Daoy (cell line): ENCODE measurements around the gene CEBPE. TPM values are rescaled to one million over a fixed set of nuclear protein-coding genes. Genes with fewer than 3 reads are reported as not detected.

ENCODE experiments used
- DNase-seq: peaks from one replicate; pipeline ENCODE4 v3.0.0-alpha.2; 2015; ENCODE audit warnings: low read depth
- total RNA-seq: library from RNA; depleted of rRNA; stranded (reverse); fragments of >200 nt; shearing (Covaris generic); gene quantifications from 2 replicates; pipeline ENCODE4 v1.2.3, GENCODE V29; 2014

Gene CEBPE
- total RNA-seq, 1 experiment from 2014 or later: not detected

GRCh38 chr14:23102801-23103200 lies 16.3 kb downstream of the CEBPE start:
- DNase-seq: no peak

DNA sequence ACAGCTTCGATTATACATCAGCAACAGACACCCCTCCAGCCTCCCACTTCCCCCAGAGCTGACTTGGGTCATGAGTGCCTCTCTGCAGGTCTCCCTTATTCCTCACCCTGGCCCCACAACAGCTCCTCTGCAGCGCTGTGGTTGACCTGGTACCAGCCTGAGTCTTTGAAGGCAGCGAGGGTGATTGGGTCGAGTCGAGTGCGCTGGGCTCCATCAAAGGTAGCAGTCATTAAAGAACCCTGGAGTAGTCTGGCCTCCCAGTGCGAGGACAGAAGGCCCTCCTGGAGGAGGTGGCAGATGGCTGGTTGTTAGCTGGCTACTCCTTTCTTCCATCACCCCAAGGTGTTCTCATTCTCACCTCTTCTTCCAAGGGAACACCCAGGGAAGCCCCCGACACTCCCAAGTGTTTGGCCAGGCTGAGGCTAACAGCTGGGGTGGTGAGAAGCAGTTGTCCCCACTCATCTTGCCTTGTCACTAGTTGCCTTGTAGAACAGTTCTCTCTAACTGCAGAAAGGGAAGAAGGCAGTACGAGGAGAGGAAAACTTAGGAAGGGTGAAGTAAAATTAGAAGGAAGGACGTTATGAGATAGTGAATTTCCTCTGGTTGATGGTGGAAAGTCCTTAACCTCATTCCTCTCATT lies 16.9 kb downstream of the CEBPE start:
- no peak for DNase-seq

DNA sequence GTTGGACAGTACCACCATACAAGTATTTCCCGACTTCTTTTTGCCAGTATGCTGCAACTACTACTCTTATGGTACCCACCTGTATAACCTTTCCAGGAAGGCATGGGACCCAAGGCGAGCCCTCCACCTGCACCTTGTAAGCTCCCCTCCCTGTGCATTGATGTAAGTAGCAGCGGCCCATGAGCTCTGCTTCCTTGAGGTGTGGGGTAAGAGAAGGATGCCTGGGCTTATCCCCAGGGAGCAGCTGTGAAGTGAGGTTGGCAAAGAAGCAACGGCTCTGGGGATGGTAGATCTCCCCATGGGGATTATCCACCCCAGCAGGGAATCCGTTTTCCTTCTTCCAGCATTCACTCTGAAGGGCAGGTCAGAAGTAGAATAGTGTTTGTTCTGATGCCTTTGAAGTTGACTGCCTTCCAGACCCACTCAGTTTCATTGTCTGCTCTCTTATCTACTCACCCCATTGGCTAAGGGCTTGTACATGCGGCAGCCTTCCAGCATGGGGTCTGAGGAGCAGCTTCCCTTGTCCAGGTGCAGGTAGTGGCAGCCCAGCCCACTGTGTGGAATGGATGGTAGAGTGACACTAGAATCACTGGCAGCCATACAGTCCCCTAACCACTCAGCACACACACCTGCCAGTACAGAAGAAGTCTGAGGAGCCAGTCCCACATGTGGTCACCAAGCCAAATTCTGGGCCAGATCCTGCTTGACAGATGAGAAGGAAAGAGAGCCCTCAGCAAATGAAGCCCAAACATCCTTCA lies 17.7 kb downstream of the CEBPE start:
- DNase-seq: no peak

GRCh38 chr14:23099212-23099861 lies 19.7 kb downstream of the CEBPE start:
- DNase-seq: no peak

DNA sequence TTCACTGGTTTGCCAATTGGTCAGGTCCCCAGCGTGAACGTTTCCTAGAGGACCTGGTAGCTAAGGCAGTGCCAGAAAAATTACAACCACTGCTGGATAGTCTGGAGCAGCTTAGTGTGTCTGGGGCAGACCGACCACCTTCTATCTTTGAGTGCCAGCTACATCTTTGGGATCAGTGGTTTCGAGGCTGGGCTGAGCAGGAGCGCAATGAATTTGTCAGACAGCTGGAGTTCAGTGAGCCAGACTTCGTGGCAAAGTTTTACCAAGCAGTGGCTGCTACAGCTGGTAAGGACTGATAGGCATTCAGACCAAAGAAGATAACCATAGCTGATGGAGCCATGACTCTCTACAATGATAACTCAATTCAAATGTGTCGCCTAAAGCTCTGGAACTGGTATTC lies 21.3 kb downstream of the CEBPE start:
- DNase-seq: no peak

- peak; percentile 99 for DNase-seq
These were observed 23.6 kb downstream of the CEBPE start, which contains the start of gene C14orf119 for GRCh38 chr14:23095196-23096108. C14orf119 (plus strand) TSS chr14:23095505; CDS start chr14:23097659, 2,154 bp downstream.

DNA sequence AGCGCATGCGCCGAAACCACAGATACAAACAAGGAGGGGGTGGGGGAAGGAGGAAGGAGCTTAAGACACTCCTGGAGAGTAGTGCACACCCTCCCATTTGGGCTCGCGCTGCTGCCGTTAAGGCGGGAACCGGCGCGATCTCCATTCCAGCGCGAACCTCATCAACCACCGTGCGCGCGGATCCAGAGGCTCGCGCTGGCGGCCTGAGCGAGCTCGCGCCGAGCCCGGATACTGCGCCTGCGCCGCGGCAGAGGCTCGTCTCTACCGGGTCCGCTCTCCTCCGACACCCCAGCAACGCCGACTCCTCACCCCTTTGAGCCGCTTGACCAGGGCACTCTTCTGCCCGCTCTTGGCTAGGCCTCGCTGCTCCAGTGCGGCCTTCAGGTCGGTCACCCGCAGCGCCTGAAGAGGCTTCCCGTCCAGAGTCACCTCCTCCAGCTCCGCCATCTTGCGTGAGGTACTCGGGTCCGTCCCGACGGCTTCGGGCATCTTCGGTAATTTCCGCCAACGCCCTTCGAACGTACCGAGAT lies 24.3 kb downstream of the CEBPE start, which contains the start of gene ACIN1:
Gene ACIN1 (minus strand): TSS at position 471 of the 530 bp plus-strand sequence. CDS start 24 bp downstream, at position 447.
- DNase-seq: peak; percentile 90

DNA sequence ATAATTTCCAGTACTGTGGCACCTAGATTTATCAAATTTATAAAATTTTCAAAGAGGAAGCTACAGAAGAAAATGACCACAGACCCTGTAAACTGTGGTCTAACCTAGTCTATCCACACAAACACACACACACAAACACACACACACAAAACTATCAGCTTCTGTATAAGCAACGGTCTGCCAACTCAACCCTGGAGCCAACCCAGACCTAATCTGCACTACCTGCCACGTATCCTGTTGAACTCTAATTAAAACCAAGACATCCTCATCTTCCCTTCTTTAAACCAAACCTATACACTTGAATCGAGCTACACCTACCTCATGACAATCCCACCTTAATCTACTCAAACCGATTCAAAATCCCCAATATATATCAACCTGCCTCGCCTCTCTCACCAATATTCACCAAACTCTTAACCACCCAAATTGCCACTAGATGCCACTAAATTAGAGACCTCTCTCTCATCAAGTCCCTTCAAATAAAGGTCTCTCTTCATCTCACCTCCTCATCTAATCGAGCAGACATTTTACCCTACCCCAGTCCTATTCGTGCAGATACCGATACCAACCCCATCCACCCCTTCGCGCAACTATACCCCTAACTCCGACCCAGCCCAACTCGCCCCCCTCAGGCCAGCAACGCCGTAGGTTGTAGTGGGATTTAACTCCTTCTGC lies 24.9 kb downstream of the CEBPE start:
- DNase-seq: no peak

GRCh38 chr14:23093526-23093925 lies 25.5 kb downstream of the CEBPE start:
- no peak for DNase-seq

DNA sequence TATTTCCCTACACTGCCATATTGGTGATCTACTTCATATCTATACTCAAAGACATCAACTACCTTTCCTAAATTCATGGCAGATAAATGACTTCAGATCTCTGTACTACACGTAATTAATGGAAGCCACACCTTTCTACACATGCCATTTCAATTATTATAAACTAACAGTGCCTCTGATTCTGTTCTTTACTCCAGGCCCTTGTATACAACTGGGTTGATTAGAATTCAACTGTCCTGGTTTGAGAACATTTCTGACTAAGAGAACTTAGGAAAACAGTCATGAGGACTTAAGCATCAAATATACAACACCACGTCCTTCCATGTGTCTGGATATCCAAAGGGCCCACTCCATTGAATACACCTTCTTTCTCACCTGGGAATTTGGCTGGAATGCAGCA lies 26.0 kb downstream of the CEBPE start:
- no peak for DNase-seq

- no peak for DNase-seq
These were observed 27.5 kb downstream of the CEBPE start for GRCh38 chr14:23091294-23092225.

DNA sequence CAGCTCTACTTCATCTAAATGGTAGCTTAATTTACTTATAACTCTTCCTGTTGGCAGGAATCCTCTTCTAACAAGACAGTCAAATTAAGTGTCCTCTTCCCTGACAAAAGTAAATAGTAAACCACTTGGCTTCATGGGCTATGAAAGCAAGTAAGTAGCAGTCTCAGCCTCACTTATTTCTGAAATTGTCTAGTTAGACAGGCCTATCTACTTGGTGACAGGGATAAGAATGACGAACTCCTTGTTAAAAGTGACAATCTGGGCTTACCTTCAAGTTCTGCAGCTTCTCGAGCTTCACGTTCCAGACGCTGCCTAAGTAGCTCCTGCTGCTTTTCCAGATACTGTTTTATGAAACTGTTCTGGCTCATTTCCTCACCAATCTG lies 28.8 kb downstream of the CEBPE start:
- DNase-seq: no peak

DNA sequence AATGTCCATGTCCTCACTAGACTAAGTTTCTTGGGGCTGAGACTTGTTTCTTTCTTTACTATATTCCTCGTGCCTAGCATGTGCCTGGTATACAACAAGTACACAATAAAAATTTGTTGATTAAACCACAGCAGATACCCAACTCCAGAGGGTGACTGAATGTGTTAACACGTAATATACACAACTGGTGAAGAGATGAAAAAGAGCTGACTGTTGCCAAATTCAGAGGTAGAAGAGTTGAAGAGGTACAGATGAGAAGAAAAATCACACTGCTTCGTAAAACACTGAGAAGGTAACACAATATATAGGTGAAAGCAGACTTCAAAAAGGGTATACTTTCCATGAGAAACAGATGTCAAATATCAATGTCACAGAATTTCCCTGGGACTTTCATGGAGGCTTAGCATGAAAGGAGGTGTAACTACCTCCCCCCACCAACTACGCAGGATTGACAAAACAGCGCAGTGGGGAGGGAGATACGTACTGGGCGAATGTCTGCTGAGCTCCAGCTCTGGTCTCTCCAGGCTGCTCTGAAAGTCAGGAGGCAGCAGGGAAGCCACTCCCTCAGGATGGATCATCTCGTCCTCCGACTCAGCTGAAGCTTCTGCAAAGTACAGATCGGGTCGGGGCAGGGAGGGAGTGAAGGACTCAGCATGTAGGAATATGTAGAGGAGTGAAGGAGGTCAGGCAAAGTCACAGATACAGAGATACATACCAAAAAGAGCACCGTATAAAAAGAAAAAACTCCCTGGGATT lies 29.4 kb downstream of the CEBPE start:
- DNase-seq: no peak

- DNase-seq: no peak
These were observed 32.5 kb downstream of the CEBPE start for GRCh38 chr14:23086565-23086964.

DNA sequence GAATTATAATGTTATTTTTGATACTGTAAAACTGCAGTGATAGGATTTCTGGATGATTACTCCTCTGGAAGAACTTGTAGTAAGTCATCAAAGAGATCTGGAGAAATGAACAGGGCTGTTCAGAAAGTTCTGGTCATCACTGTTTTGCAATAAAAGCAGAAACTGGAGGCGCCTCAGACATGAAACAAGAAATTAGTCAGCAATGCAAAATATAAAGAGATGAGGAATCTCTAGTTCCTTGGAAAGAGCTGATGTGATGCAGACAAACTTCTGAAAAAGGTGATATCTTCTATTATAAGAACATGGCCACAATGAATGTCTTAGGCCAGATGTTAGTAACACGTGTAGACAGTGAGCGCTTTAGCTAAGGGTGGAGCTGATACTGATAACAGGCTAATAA lies 33.6 kb downstream of the CEBPE start:
- DNase-seq: no peak

DNA sequence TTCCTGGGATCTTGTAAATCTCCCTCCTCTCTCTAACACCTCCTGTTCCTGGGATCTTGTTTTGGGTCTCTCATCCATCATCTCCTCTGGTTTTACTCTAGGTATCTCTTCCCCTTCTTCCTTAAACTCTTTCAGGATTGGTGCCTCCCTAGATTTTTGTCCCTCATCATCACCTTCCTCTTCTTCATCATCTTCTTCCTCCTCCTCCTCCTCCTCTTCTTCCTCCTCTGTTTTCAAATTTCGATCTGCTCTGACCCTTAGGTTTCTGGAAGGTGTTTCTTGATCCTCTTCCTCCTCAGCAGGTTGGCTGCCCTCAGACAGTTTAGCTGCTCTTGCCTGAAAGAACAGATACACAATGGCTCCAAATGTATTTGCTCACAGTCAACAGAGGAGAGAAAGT lies 38.6 kb downstream of the CEBPE start:
- DNase-seq: no peak

DNA sequence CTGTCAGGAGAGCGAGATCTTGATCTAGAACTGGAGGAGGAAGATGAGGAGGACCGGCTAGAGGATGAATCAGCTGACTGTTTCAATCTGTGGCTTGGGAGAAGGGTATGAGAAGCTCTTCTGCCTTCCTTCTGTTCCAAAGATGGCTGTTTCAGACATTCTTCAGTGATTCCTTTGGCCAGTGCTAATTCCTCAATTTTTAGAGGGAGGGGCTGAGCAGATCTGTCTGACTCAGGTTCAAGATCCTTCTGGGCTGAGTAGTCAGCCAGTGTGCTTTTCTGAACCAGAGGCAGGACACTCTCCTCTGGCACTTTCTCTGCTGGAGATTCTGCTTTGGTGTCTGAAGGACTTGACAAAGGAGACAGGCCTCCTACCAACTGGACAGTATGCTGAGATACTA lies 39.3 kb downstream of the CEBPE start:
- DNase-seq: no peak

- peak; percentile 80 for DNase-seq
These were observed 40.4 kb downstream of the CEBPE start for GRCh38 chr14:23078692-23079116.

- DNase-seq: no peak
These were observed 41.1 kb downstream of the CEBPE start for GRCh38 chr14:23077962-23078361.
